HEK293 (cell line): Measurements from ENCODE around the gene RIN3.
A peak's percentile ranks its signal among the peaks of the same experiment; 100 is the strongest.

Experiments used
- CTCF ChIA-PET: fragments of 350-600 bp; formaldehyde crosslinking; extraction: SDS; loops from one replicate; lab custom pipeline; 2021; ENCODE audit warnings: antibody characterized with exemption; lab: Yijun Ruan, JAX
- POLR2A ChIA-PET: fragments of 300-600 bp; formaldehyde crosslinking; extraction: SDS; loops from one replicate; lab custom pipeline; 2020; ENCODE audit warnings: antibody characterized with exemption, inconsistent platforms; lab: Yijun Ruan, JAX
- H3K27ac ChIP-seq: fragments of 200-500 bp; sonication (Bioruptor generic); 2 replicates; pipeline ENCODE4 v1.5.1; 2014; ENCODE audit warnings: low read depth, low read length, control low read depth, inconsistent platforms; ENCODE audit errors: extremely low read depth
- H3K36me3 ChIP-seq, 2 experiments: fragments of 200-500 bp in 1 of 2; sonication (Bioruptor generic) in 1 of 2; 1 replicate in 1 of 2; 2 replicates in 1 of 2; pipeline ENCODE4 v1.5.1; 2014 to 2017; ENCODE audit warnings: inconsistent platforms in 2 of 2, low read length in 2 of 2; ENCODE audit not compliant: control insufficient read depth in 2 of 2, insufficient read depth in 1 of 2
- H3K4me1 ChIP-seq: fragments of 200-500 bp; sonication (Bioruptor generic); 2 replicates; pipeline ENCODE4 v1.5.1; 2014; ENCODE audit warnings: mild to moderate bottlenecking, low read length, inconsistent platforms; ENCODE audit not compliant: control insufficient read depth, insufficient read depth
- H3K4me3 ChIP-seq: 2 replicates; pipeline ENCODE4 v1.5.1; 2011; ENCODE audit warnings: low read depth, mild to moderate bottlenecking, control low read depth, low read length, moderate library complexity
- H3K9me3 ChIP-seq: fragments of 200-500 bp; sonication (Bioruptor generic); 2 replicates; pipeline ENCODE4 v1.5.1; 2014; ENCODE audit warnings: low read depth, low read length, inconsistent platforms; ENCODE audit not compliant: control insufficient read depth, insufficient read depth
- ATF2 ChIP-seq: fragments of 450-650 bp; formaldehyde crosslinking; IDR thresholded peaks from 2 replicates; pipeline ENCODE4 v1.5.1; 2016; ENCODE audit warnings: missing biosample characterization, missing genetic modification characterization, low read depth
- FEZF1 ChIP-seq: fragments of 450-650 bp; formaldehyde crosslinking; IDR thresholded peaks from 2 replicates; pipeline ENCODE4 v1.5.1; 2016; ENCODE audit warnings: missing biosample characterization, missing genetic modification characterization
- KLF8 ChIP-seq: fragments of 450-650 bp; formaldehyde crosslinking; IDR thresholded peaks from 2 replicates; pipeline ENCODE4 v1.5.1; 2016; ENCODE audit warnings: missing biosample characterization, missing genetic modification characterization
- OSR2 ChIP-seq: fragments of 450-650 bp; formaldehyde crosslinking; IDR thresholded peaks from 2 replicates; pipeline ENCODE4 v1.5.1; 2016; ENCODE audit warnings: missing biosample characterization, missing genetic modification characterization
- PBX3 ChIP-seq: sonication (generic); formaldehyde crosslinking; IDR thresholded peaks from 2 replicates; pipeline ENCODE4 v1.8.1; 2022; ENCODE audit warnings: mild to moderate bottlenecking, moderate library complexity, missing genetic modification reagents
- REST ChIP-seq: fragments of 450-650 bp; formaldehyde crosslinking; IDR thresholded peaks from 2 replicates; pipeline ENCODE4 v1.5.1; 2016; ENCODE audit warnings: missing biosample characterization, missing genetic modification characterization
- SCRT1 ChIP-seq: fragments of 450-650 bp; formaldehyde crosslinking; IDR thresholded peaks from 2 replicates; pipeline ENCODE4 v1.5.1; 2016; ENCODE audit warnings: missing biosample characterization, missing genetic modification characterization, borderline replicate concordance
- SCRT2 ChIP-seq: fragments of 450-650 bp; formaldehyde crosslinking; IDR thresholded peaks from 2 replicates; pipeline ENCODE4 v1.5.1; 2016; ENCODE audit warnings: missing biosample characterization, missing genetic modification characterization
- ZBTB1 ChIP-seq: fragments of 450-650 bp; formaldehyde crosslinking; IDR thresholded peaks from 2 replicates; pipeline ENCODE4 v1.5.1; 2016; ENCODE audit warnings: missing biosample characterization, missing genetic modification characterization
- ZBTB7A ChIP-seq: fragments of 450-650 bp; formaldehyde crosslinking; IDR thresholded peaks from 2 replicates; pipeline ENCODE4 v1.5.1; 2016; ENCODE audit warnings: low read depth, missing biosample characterization, missing genetic modification characterization
- ZFHX2 ChIP-seq: fragments of 450-650 bp; formaldehyde crosslinking; conservative IDR thresholded peaks from 2 replicates; pipeline ENCODE4 v1.5.1; 2016; ENCODE audit warnings: missing biosample characterization, missing genetic modification characterization
- ZNF140 ChIP-seq: fragments of 450-650 bp; formaldehyde crosslinking; IDR thresholded peaks from 2 replicates; pipeline ENCODE4 v1.5.1; 2016; ENCODE audit warnings: missing biosample characterization, missing genetic modification characterization
- ZNF292 ChIP-seq: fragments of 450-650 bp; formaldehyde crosslinking; IDR thresholded peaks from 2 replicates; pipeline ENCODE4 v1.5.1; 2016; ENCODE audit warnings: low read depth, missing biosample characterization, missing genetic modification characterization, borderline replicate concordance
- ZNF449 ChIP-seq: fragments of 450-650 bp; formaldehyde crosslinking; IDR thresholded peaks from 2 replicates; pipeline ENCODE4 v1.5.1; 2017; ENCODE audit warnings: missing biosample characterization, mild to moderate bottlenecking, missing genetic modification characterization, moderate library complexity
- ZNF521 ChIP-seq: fragments of 450-650 bp; formaldehyde crosslinking; IDR thresholded peaks from 2 replicates; pipeline ENCODE4 v1.5.1; 2017; ENCODE audit warnings: missing biosample characterization, mild to moderate bottlenecking, missing genetic modification characterization
- ZNF558 ChIP-seq: fragments of 450-650 bp; formaldehyde crosslinking; IDR thresholded peaks from 2 replicates; pipeline ENCODE4 v1.5.1; 2016; ENCODE audit warnings: missing biosample characterization, missing genetic modification characterization
- ZNF585B ChIP-seq: fragments of 450-650 bp; formaldehyde crosslinking; IDR thresholded peaks from 2 replicates; pipeline ENCODE4 v1.5.1; 2016; ENCODE audit warnings: missing biosample characterization, missing genetic modification characterization
- ZNF624 ChIP-seq: fragments of 450-650 bp; formaldehyde crosslinking; IDR thresholded peaks from 2 replicates; pipeline ENCODE4 v1.5.1; 2017; ENCODE audit warnings: missing biosample characterization, missing genetic modification characterization
- ZNF645 ChIP-seq: fragments of 450-650 bp; formaldehyde crosslinking; IDR thresholded peaks from 2 replicates; pipeline ENCODE4; 2016; ENCODE audit warnings: missing biosample characterization, missing genetic modification characterization
- ZNF701 ChIP-seq: fragments of 450-650 bp; formaldehyde crosslinking; IDR thresholded peaks from 2 replicates; pipeline ENCODE4 v1.5.1; 2016; ENCODE audit warnings: missing biosample characterization, missing genetic modification characterization
- ZNF704 ChIP-seq: fragments of 450-650 bp; formaldehyde crosslinking; IDR thresholded peaks from 2 replicates; pipeline ENCODE4 v1.5.1; 2016; ENCODE audit warnings: missing biosample characterization, missing genetic modification characterization
- ZNF776 ChIP-seq: fragments of 450-650 bp; formaldehyde crosslinking; IDR thresholded peaks from 2 replicates; pipeline ENCODE4 v1.5.0; 2017; ENCODE audit warnings: missing biosample characterization, missing genetic modification characterization, borderline replicate concordance
- ZSCAN18 ChIP-seq: fragments of 450-650 bp; formaldehyde crosslinking; IDR thresholded peaks from 2 replicates; pipeline ENCODE4 v1.5.1; 2016; ENCODE audit warnings: missing biosample characterization, missing genetic modification characterization
- ZSCAN30 ChIP-seq: fragments of 450-650 bp; IDR thresholded peaks from 2 replicates; pipeline ENCODE4 v1.5.1; 2018; ENCODE audit warnings: missing biosample characterization, mild to moderate bottlenecking, missing genetic modification characterization, moderate library complexity

RIN3 gene

GRCh38 chr14:92631098-92631497 lies 117.5 kb downstream of the RIN3 start (continued):
- TF ChIP-seq FEZF1 = no peak
- TF ChIP-seq ZBTB7A (tag by site-specific recombination) = no peak
- TF ChIP-seq REST (tag by site-specific recombination) = no peak
- no peak for TF ChIP-seq ZNF140 (tag by site-specific recombination)
- no peak for TF ChIP-seq ZNF776
- no peak for TF ChIP-seq ZFHX2 (tag by site-specific recombination)

GRCh38 chr14:92632546-92633273 lies 119.1 kb downstream of the RIN3 start:
- no peak overlapping the region for H3K27ac ChIP-seq
- CTCF ChIA-PET = no interaction called here
- POLR2A ChIA-PET = no interaction called here

GRCh38 chr14:92633274-92633616 lies 119.7 kb downstream of the RIN3 start:
- Histone ChIP-seq H3K36me3 (no peaks in the 10 kb centered on the region), H3K4me1 (no peaks in the 10 kb centered on the region), H3K9me3 (no peaks in the 10 kb centered on the region), H3K4me3 (no peak overlapping the region), H3K27ac (no peak overlapping the region)
- ChIA-PET CTCF (no interaction called here), POLR2A (no interaction called here)
- no peak for TF ChIP-seq KLF8 (tag by site-specific recombination)
- no peak for TF ChIP-seq ZNF704 (tag by site-specific recombination)
- no peak for TF ChIP-seq ZNF449 (tag by site-specific recombination)
- TF ChIP-seq ZNF292 = no peak
- no peak for TF ChIP-seq PBX3 (CRISPR knock-in tag)
- no peak for TF ChIP-seq ATF2 (tag by site-specific recombination)
- no peak for TF ChIP-seq ZNF624
- TF ChIP-seq ZNF558 = no peak
- no peak for TF ChIP-seq ZNF645 (tag by site-specific recombination)
- no peak for TF ChIP-seq ZNF585B (tag by site-specific recombination)
- no peak for TF ChIP-seq ZSCAN30 (tag by site-specific recombination)
- no peak for TF ChIP-seq OSR2 (tag by site-specific recombination)
- no peak for TF ChIP-seq ZBTB1 (tag by site-specific recombination)
- no peak for TF ChIP-seq ZSCAN18 (tag by site-specific recombination)
- TF ChIP-seq ZNF701 (tag by site-specific recombination) = no peak

More at GRCh38 chr14:92632546-92633273, 119.1 kb downstream of the RIN3 start:
- Histone ChIP-seq H3K36me3 (no peaks in the 10 kb centered on the region), H3K9me3 (no peaks in the 10 kb centered on the region)
- peak; percentile 70 for TF ChIP-seq SCRT2 (tag by site-specific recombination)
- peak; percentile 91 for TF ChIP-seq SCRT1 (tag by site-specific recombination)
- no peak for TF ChIP-seq ZNF521
- TF ChIP-seq, all 188 proteins: peak for 2
- Histone ChIP-seq H3K4me1 (no peaks in the 10 kb centered on the region), H3K4me3 (no peak overlapping the region)
